GM12878 (cell line): Measurements from ENCODE around the gene RAD21L1. TPM values are rescaled to one million over a fixed set of nuclear protein-coding genes. Genes with fewer than 3 reads are reported as not detected.

Experiments used
- ATAC-seq: fragments of 200-7000 bp; cut with Tn5 transposase; 3 replicates; pipeline ENCODE4 v1.9.1; 2020; ENCODE audit warnings: mild to moderate bottlenecking, moderate library complexity
- BruUV-seq: library from RNA; stranded (reverse); fragments of 400-500 nt; replicated peaks from 2 replicates; lab custom pipeline; 2021; lab: Mats Ljungman, UMichigan
- CTCF ChIA-PET: fragments of 300-600 bp; sonication (Branson Sonifier 250); formaldehyde crosslinking; extraction: SDS; loops from one replicate; lab custom pipeline; 2021; ENCODE audit warnings: inconsistent platforms; lab: Yijun Ruan, JAX
- POLR2A ChIA-PET: fragments of 350-600 bp; formaldehyde crosslinking; extraction: SDS; loops from one replicate; lab custom pipeline; 2021; ENCODE audit warnings: inconsistent platforms; lab: Charles Lee
- RAD21 ChIA-PET: fragments of 300-600 bp; sonication (Branson Sonifier 250); formaldehyde crosslinking; loops from one replicate; lab custom pipeline; 2023; ENCODE audit warnings: antibody characterized with exemption; ENCODE audit not compliant: unreplicated experiment; lab: Charles Lee
- SMC1A ChIA-PET: fragments of 300-600 bp; sonication (Branson Sonifier 250); formaldehyde crosslinking; loops from one replicate; lab custom pipeline; 2023; ENCODE audit not compliant: unreplicated experiment, uncharacterized antibody; lab: Charles Lee
- DNase-seq: peaks from one replicate; pipeline ENCODE4 v3.0.0-alpha.2; 2011; ENCODE audit warnings: low read depth, low spot score
- FAIRE-seq: peaks from 3 replicates; lab custom pipeline; 2011; peaks lifted over from hg19 to GRCh38; lab: Jason Lieb, UNC
- H2AFZ ChIP-seq: 2 replicates; pipeline ENCODE4 v1.6.0; 2011; ENCODE audit warnings: low read depth, low read length, control low read depth; ENCODE audit not compliant: control insufficient read depth
- H3K27ac ChIP-seq: 2 replicates; pipeline ENCODE4 v1.5.1; 2011; ENCODE audit warnings: control low read depth; ENCODE audit not compliant: control insufficient read depth, insufficient read depth
- H3K27me3 ChIP-seq, 2 experiments: replicated peaks in 1 of 2; 2 replicates each; pipeline versions ENCODE4 v1.6.0 to v1.6.1; 2011; ENCODE audit warnings: low read length in 1 of 2; ENCODE audit not compliant: control insufficient read depth in 2 of 2, insufficient read depth in 2 of 2
- H3K36me3 ChIP-seq, 2 experiments: 2 replicates each; pipeline ENCODE4 v1.5.1; 2011; ENCODE audit warnings: low read length in 1 of 2; ENCODE audit not compliant: control insufficient read depth in 2 of 2, insufficient read depth in 2 of 2
- H3K4me1 ChIP-seq: 2 replicates; pipeline ENCODE4 v1.6.1; 2011; ENCODE audit warnings: mild to moderate bottlenecking, low read length, moderate library complexity, mixed read lengths; ENCODE audit not compliant: control insufficient read depth, insufficient read depth
- H3K4me2 ChIP-seq: 2 replicates; pipeline ENCODE4 v1.6.0; 2011; ENCODE audit warnings: control low read depth; ENCODE audit not compliant: control insufficient read depth, insufficient read depth
- H3K4me3 ChIP-seq: fragments of 200-600 bp; sonication (generic); 2 replicates; pipeline ENCODE4 v1.5.1; 2016
- H3K79me2 ChIP-seq: 2 replicates; pipeline ENCODE4 v1.6.0; 2011; ENCODE audit warnings: low read length; ENCODE audit not compliant: control insufficient read depth, insufficient read depth
- H3K9ac ChIP-seq: 2 replicates; pipeline ENCODE4 v1.8.0; 2011; ENCODE audit warnings: low read length, control low read depth, mixed read lengths; ENCODE audit not compliant: control insufficient read depth, insufficient read depth
- H3K9me3 ChIP-seq: replicated peaks from 3 replicates; pipeline ENCODE4 v1.5.1; 2011; ENCODE audit warnings: mild to moderate bottlenecking, low read length; ENCODE audit not compliant: control insufficient read depth, insufficient read depth
- H4K20me1 ChIP-seq: 2 replicates; pipeline ENCODE4 v1.6.0; 2011; ENCODE audit not compliant: control insufficient read depth, insufficient read depth
- ATF2 ChIP-seq: IDR thresholded peaks from 2 replicates; pipeline ENCODE4 v1.6.1; 2012; ENCODE audit warnings: low read length, inconsistent platforms
- BACH1 ChIP-seq: fragments of 450-650 bp; IDR thresholded peaks from 2 replicates; pipeline ENCODE4 v1.6.1; 2017; ENCODE audit warnings: mild to moderate bottlenecking, borderline replicate concordance
- CREB1 ChIP-seq: IDR thresholded peaks from 2 replicates; pipeline ENCODE4 v1.6.1; 2012; ENCODE audit warnings: low read depth, mild to moderate bottlenecking, inconsistent platforms
- CUX1 ChIP-seq: IDR thresholded peaks from 2 replicates; pipeline ENCODE4 v1.6.1; 2012; ENCODE audit warnings: improper control_type of control experiment, low read depth, low read length; ENCODE audit not compliant: insufficient replicate concordance
- E2F4 ChIP-seq: IDR thresholded peaks from 2 replicates; pipeline ENCODE4 v1.6.1; 2012; ENCODE audit warnings: low read depth, low read length, improper control_type of control experiment
- NR2C1 ChIP-seq: fragments of 450-650 bp; IDR thresholded peaks from 2 replicates; pipeline ENCODE4 v1.6.1; 2017; ENCODE audit warnings: antibody characterized with exemption, mild to moderate bottlenecking, moderate library complexity
- ZNF217 ChIP-seq: fragments of 450-650 bp; IDR thresholded peaks from 2 replicates; pipeline ENCODE4 v1.6.1; 2017; ENCODE audit warnings: antibody characterized with exemption, mild to moderate bottlenecking
- WGBS: methylation state at CpG from one replicate; pipeline ENCODE4 v1.1.6; 2016; ENCODE audit warnings: low lambda C conversion rate; ENCODE audit not compliant: insufficient replicate concordance, insufficient coverage; ENCODE audit errors: missing lambda C conversion rate; 5-methylcytosine and 5-hydroxymethylcytosine counted together
- in situ Hi-C: fragments of 300-500 bp; cut with MboI; formaldehyde crosslinking; loops from 9 replicates; pipeline ENCODE4 v1.14.3; 2018; ENCODE audit warnings: mixed read lengths
- intact Hi-C: fragments of 100-400 bp; cut with micrococcal nuclease; formaldehyde crosslinking; loops from one replicate; pipeline ENCODE4 v1.14.2; 2022; ENCODE audit not compliant: unreplicated experiment
- polyA plus RNA-seq, 11 experiments: library from polyadenylated mRNA; depleted of rRNA in 4 of 11; unstranded in 6 of 11; stranded (reverse) in 5 of 11; fragments of >200 nt; fragmentation: Nextera tagmentation in 4 of 11; fragmentation: Illumina TruSeq in 1 of 11; extraction: Ambion mirVana in 4 of 11; extraction: Trizol in 1 of 11; gene quantifications; 1 replicate in 1 of 11; 2 replicates in 10 of 11; pipeline versions ENCODE4 v1.2.1 to v1.2.3, GENCODE V29; 2011 to 2016; ENCODE audit warnings: inconsistent platforms in 2 of 11, missing spikeins in 2 of 11, low read depth in 1 of 11
- total RNA-seq, 4 experiments: library from RNA; depleted of rRNA in 3 of 4; stranded (reverse); fragments of >200 nt in 3 of 4; fragmentation: Illumina TruSeq in 1 of 4; extraction: Trizol in 1 of 4; gene quantifications; 2 replicates each; pipeline versions ENCODE4 v1.2.1 to v1.2.3, GENCODE V29; 2013 to 2021

Gene RAD21L1
- total and polyA plus RNA-seq, 10 of the 15 experiments (the other 5 are each of a cell fraction or from before 2014, with no cell fraction given): not detected

- TF ChIP-seq CUX1: no peak
- TF ChIP-seq, all 136 proteins: peak for 0
Observed at GRCh38 chr20:1180949-1181348, 44.9 kb upstream of the RAD21L1 start (continued).

GRCh38 chr20:1182106-1182505 lies 43.7 kb upstream of the RAD21L1 start:
- intact Hi-C loops (no loop called here), in situ Hi-C loops (no loop called here)
- no peaks in the 10 kb centered on the region for H3K9me3 ChIP-seq
- ATAC-seq: no peak
- no peaks in the 10 kb centered on the region for H4K20me1 ChIP-seq
- CTCF ChIA-PET: no interaction called here
- H3K4me2 ChIP-seq: no peak overlapping the region
- DNase-seq: no peak
- RAD21 ChIA-PET: no interaction called here
- H3K4me3 ChIP-seq: no peak overlapping the region
- H3K27me3 ChIP-seq: peaks cover 2 to 4% of the 10 kb centered on the region in 2 experiments; a peak in 3 of 4 replicates
- POLR2A ChIA-PET: no interaction called here
- no peaks in the 10 kb centered on the region for H3K79me2 ChIP-seq
- H3K4me1 ChIP-seq: no peaks in the 10 kb centered on the region
- FAIRE-seq: no peak
- no peak overlapping the region for H2AFZ ChIP-seq
- SMC1A ChIA-PET: no interaction called here
- no peak overlapping the region for H3K9ac ChIP-seq
- WGBS: 74% methylated on average over 4 of the region's 4 CpGs
- BruUV-seq: no TSS peak
- no peaks in the 10 kb centered on the region for H3K36me3 ChIP-seq
- H3K27ac ChIP-seq: no peak overlapping the region
- no peak for TF ChIP-seq BACH1
- no peak for TF ChIP-seq CREB1
- no peak for TF ChIP-seq NR2C1
- no peak for TF ChIP-seq E2F4
- TF ChIP-seq ATF2: no peak
- TF ChIP-seq ZNF217: no peak
- no peak for TF ChIP-seq CUX1
